Epithelial cell of proximal tubule (primary cell): ENCODE data around the gene CCK. TPM values are rescaled to one million over a fixed set of nuclear protein-coding genes. Genes with fewer than 3 reads are reported as not detected.

Source experiments
- DNase-seq: peaks from one replicate; pipeline ENCODE4 v3.0.0-alpha.2; 2011; ENCODE audit warnings: low read depth
- H3K4me3 ChIP-seq: 2 replicates; pipeline ENCODE4 v1.5.1; 2011; ENCODE audit warnings: low read depth, mild to moderate bottlenecking, low read length
- CTCF ChIP-seq: conservative IDR thresholded peaks from 2 replicates; pipeline ENCODE4 v1.5.1; 2012; ENCODE audit warnings: low read depth, mild to moderate bottlenecking, low read length
- total RNA-seq: library from RNA; depleted of rRNA; stranded (reverse); fragments of >200 nt; gene quantifications from 2 replicates; pipeline ENCODE4 v1.2.3, GENCODE V29; 2015

Gene CCK
- total RNA-seq, 1 donor from 2014 or later = 0.63 TPM

- no peak for TF ChIP-seq CTCF
- no peak for DNase-seq
- H3K4me3 ChIP-seq = no peak overlapping the region
Measured at GRCh38 chr3:42277676-42278075, 11.7 kb upstream of the CCK start.

DNA sequence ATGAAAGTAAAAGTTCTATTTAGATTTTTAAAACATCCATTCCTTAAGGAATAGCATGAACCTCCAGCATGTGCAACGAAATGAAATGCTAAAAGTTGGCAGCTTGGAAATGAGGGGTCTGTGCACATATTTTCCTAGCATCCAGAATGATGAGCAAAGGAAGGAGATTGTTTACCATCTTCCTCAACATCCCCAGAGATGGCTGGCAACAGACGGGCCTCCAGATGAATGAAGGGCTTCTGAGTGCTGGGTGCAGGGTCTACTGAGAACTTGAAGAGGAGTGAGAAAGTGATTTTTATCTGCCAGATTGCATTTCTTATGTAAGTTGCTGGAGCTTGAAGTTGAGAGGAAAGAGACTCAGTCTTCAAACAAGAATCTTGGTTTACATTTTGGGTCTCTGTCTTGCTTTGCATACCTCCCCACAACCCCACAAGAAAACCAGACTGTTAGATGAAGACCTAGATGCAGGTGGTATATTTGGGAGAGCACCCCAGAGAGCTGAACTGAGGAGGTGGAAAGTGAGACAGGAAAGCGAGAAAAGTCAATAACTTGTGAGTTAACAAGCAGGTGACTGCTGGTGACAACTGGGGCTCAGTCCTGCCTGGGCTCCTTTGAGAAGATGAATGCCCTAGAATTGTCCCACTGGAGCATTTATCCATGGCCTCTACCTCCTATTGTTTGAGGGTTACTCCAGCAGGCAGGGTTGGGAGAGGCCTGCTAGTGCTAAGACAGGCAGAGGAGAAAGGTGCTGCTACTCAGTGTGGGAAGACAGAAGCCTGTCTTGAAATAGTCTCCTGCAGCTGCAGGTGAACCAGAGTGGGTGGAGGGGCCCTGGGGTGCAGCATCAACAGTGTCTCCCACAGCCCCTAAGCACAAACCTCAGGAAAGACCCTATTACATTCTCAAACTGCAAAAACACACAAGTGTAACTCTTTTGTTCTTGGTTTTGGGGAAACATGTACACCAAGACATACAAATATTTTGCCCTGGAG, 10.5 kb upstream of the CCK start:
- no peak for DNase-seq
- TF ChIP-seq CTCF = no peak

GRCh38 chr3:42275217-42275616, 9.2 kb upstream of the CCK start:
- no peak for DNase-seq
- TF ChIP-seq CTCF = no peak
- H3K4me3 ChIP-seq = no peak overlapping the region

More for the DNA sequence above, 10.5 kb upstream of the CCK start:
- no peak overlapping the region for H3K4me3 ChIP-seq

- TF ChIP-seq CTCF = no peak
- no peak for DNase-seq
- no peak overlapping the region for H3K4me3 ChIP-seq
Measured at GRCh38 chr3:42274266-42274665, 8.3 kb upstream of the CCK start.

DNA sequence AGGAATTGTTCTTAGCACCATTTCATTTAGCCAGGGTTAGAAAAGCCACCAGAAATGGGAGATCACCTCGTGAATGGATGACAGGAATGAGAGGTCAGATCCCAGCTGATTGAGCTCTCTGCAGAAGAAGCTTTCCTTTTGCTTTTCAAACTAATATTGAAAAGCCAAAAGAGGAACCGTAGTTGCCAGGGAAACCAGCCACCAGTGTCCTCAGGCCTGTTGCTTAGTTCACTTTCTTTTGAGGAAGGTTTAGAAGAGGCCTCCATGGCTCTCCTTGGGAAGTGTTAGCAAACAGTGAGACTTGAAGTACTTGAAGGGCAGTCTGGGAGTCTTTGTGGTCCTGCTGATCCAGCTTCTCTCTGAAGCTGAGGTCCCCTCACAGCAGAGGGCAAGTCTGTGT, 7.4 kb upstream of the CCK start:
- TF ChIP-seq CTCF = no peak
- DNase-seq = no peak
- H3K4me3 ChIP-seq = no peak overlapping the region

- no peak for TF ChIP-seq CTCF
- H3K4me3 ChIP-seq = no peak overlapping the region
- no peak for DNase-seq
Measured at GRCh38 chr3:42271786-42272185, 5.8 kb upstream of the CCK start.

DNA sequence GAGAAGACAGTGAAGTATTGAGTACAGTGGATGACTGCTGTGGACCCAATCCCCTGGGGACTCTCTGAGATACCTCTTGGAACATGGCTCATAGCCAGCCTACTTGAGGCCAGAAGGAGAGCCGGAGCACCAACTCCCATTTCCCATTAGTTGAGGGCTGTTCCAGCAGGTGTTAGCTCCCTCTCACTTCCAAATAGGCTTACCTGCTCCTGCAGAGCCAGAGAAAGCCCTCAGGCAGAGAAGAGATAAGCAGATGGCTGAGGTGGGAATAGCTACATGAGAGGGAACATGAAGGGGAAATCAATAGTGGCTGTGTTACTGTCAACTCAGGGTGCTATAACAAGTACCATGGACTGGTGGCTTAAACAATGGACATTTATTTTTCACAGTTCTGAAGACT, 4.6 kb upstream of the CCK start:
- no peak for DNase-seq
- no peak for TF ChIP-seq CTCF

More for the DNA sequence above, 4.6 kb upstream of the CCK start:
- H3K4me3 ChIP-seq = no peak overlapping the region
